WTC11 (cell line): ENCODE results near the gene RND3. TPM values are rescaled to one million over a fixed set of nuclear protein-coding genes. Genes with fewer than 3 reads are reported as not detected.

Source experiments
- ATAC-seq: fragments of 200-7000 bp; cut with Tn5 transposase; 2 replicates; pipeline ENCODE4 v1.10.0; 2021; ENCODE audit warnings: mild to moderate bottlenecking, moderate library complexity
- CTCF ChIA-PET: fragments of 300-600 bp; sonication (Branson Sonifier 250); formaldehyde crosslinking; loops from one replicate; lab custom pipeline; 2021; ENCODE audit warnings: antibody characterized with exemption; lab: Charles Lee
- POLR2A ChIA-PET: fragments of 350-600 bp; sonication (Branson Sonifier 250); formaldehyde crosslinking; loops from one replicate; lab custom pipeline; 2021; ENCODE audit warnings: antibody characterized with exemption; lab: Charles Lee
- DNase-seq: peaks from one replicate; pipeline ENCODE4 v3.0.0; 2021; ENCODE audit warnings: low spot score
- H3K27ac Mint-ChIP-seq: 2 replicates; pipeline ENCODE4 v1.8.0; 2021; ENCODE audit warnings: mixed read lengths
- H3K27me3 Mint-ChIP-seq: 2 replicates; pipeline ENCODE4 v1.8.0; 2021; ENCODE audit warnings: low read depth, mild to moderate bottlenecking, moderate library complexity, mixed read lengths
- H3K36me3 Mint-ChIP-seq: 2 replicates; pipeline ENCODE4 v1.8.0; 2021; ENCODE audit warnings: mixed read lengths
- H3K4me1 Mint-ChIP-seq: 2 replicates; pipeline ENCODE4 v1.8.0; 2022; ENCODE audit warnings: mixed read lengths
- H3K4me3 Mint-ChIP-seq: 2 replicates; pipeline ENCODE4 v1.8.0; 2021; ENCODE audit warnings: mild to moderate bottlenecking, moderate library complexity, mixed read lengths
- H3K9me3 Mint-ChIP-seq: 2 replicates; pipeline ENCODE4 v1.8.0; 2021; ENCODE audit warnings: mixed read lengths
- ATF1 ChIP-seq: sonication (generic); formaldehyde crosslinking; IDR thresholded peaks from 2 replicates; pipeline ENCODE4 v1.8.1; 2023; ENCODE audit warnings: mild to moderate bottlenecking, moderate library complexity, missing genetic modification reagents
- EMX1 ChIP-seq: fragments of 250-450 bp; sonication (Bioruptor Pico); IDR thresholded peaks from 2 replicates; pipeline ENCODE4 v1.8.0; 2021; ENCODE audit warnings: mild to moderate bottlenecking
- FOXP1 ChIP-seq: sonication (generic); formaldehyde crosslinking; IDR thresholded peaks from 2 replicates; pipeline ENCODE4 v1.8.0; 2022; ENCODE audit warnings: missing genetic modification reagents, mild to moderate bottlenecking, moderate library complexity, borderline replicate concordance
- GABPB1 ChIP-seq: sonication (generic); formaldehyde crosslinking; IDR thresholded peaks from 2 replicates; pipeline ENCODE4 v1.8.1; 2023; ENCODE audit warnings: mild to moderate bottlenecking, missing genetic modification reagents
- JAZF1 ChIP-seq: fragments of 250-450 bp; sonication (Bioruptor Pico); IDR thresholded peaks from 2 replicates; pipeline ENCODE4 v1.9.0; 2021; ENCODE audit warnings: moderate library complexity, mild to moderate bottlenecking, inconsistent platforms
- NFYB ChIP-seq: sonication (generic); formaldehyde crosslinking; conservative IDR thresholded peaks from 2 replicates; pipeline ENCODE4 v1.8.0; 2022; ENCODE audit warnings: low read depth, missing genetic modification reagents
- OVOL2 ChIP-seq: fragments of 250-450 bp; sonication (Bioruptor Pico); IDR thresholded peaks from 2 replicates; pipeline ENCODE4 v1.9.0; 2021; ENCODE audit warnings: mild to moderate bottlenecking, borderline replicate concordance
- PREB ChIP-seq: sonication (generic); formaldehyde crosslinking; IDR thresholded peaks from 2 replicates; pipeline ENCODE4 v1.8.1; 2022; ENCODE audit warnings: mild to moderate bottlenecking, missing genetic modification reagents, moderate library complexity, borderline replicate concordance
- PRRX2 ChIP-seq: fragments of 250-450 bp; sonication (Bioruptor Pico); IDR thresholded peaks from 2 replicates; pipeline ENCODE4 v1.8.0; 2021; ENCODE audit warnings: mild to moderate bottlenecking
- RELA ChIP-seq: sonication (generic); formaldehyde crosslinking; IDR thresholded peaks from 2 replicates; pipeline ENCODE4 v1.8.1; 2022; ENCODE audit warnings: missing genetic modification reagents, mild to moderate bottlenecking, borderline replicate concordance
- SOX15 ChIP-seq: fragments of 250-450 bp; sonication (Bioruptor Pico); IDR thresholded peaks from 2 replicates; pipeline ENCODE4 v1.9.0; 2021; ENCODE audit warnings: mild to moderate bottlenecking
- TCF7 ChIP-seq: sonication (generic); formaldehyde crosslinking; IDR thresholded peaks from 2 replicates; pipeline ENCODE4 v1.8.0; 2022; ENCODE audit warnings: mild to moderate bottlenecking, low read depth, missing genetic modification reagents, moderate library complexity
- ZNF281 ChIP-seq: sonication (generic); formaldehyde crosslinking; IDR thresholded peaks from 2 replicates; pipeline ENCODE4 v1.8.0; 2023; ENCODE audit warnings: mild to moderate bottlenecking, missing genetic modification reagents
- ZNF396 ChIP-seq: fragments of 250-450 bp; sonication (Bioruptor Pico); IDR thresholded peaks from 2 replicates; pipeline ENCODE4 v1.8.0; 2021; ENCODE audit warnings: mild to moderate bottlenecking, moderate library complexity, borderline replicate concordance
- total RNA-seq: library from RNA; stranded (reverse); gene quantifications from 3 replicates; pipeline ENCODE4 v1.2.3, GENCODE V29; 2021
- TF ChIP-seq, protein P1 (sequence below): sonication (generic); formaldehyde crosslinking; IDR thresholded peaks from 2 replicates; pipeline ENCODE4 v1.8.1; 2022; ENCODE audit warnings: low read depth, missing genetic modification reagents, borderline replicate concordance
- TF ChIP-seq, protein P2 (sequence below): sonication (generic); formaldehyde crosslinking; IDR thresholded peaks from 2 replicates; pipeline ENCODE4 v1.8.0; 2023; ENCODE audit warnings: missing genetic modification reagents
- TF ChIP-seq, protein P3 (sequence below): fragments of 250-450 bp; sonication (Bioruptor Pico); IDR thresholded peaks from 2 replicates; pipeline ENCODE4 v1.8.0; 2021; ENCODE audit warnings: mild to moderate bottlenecking
- TF ChIP-seq, protein P4 (sequence below): sonication (generic); formaldehyde crosslinking; IDR thresholded peaks from 2 replicates; pipeline ENCODE4 v1.8.1; 2022; ENCODE audit warnings: missing genetic modification reagents, borderline replicate concordance
- TF ChIP-seq, protein P5 (sequence below): sonication (generic); formaldehyde crosslinking; IDR thresholded peaks from 2 replicates; pipeline ENCODE4 v1.8.0; 2022; ENCODE audit warnings: mild to moderate bottlenecking, missing genetic modification reagents

The RND3 gene
- total RNA-seq, 1 experiment from 2014 or later, result 64.4 TPM

DNA sequence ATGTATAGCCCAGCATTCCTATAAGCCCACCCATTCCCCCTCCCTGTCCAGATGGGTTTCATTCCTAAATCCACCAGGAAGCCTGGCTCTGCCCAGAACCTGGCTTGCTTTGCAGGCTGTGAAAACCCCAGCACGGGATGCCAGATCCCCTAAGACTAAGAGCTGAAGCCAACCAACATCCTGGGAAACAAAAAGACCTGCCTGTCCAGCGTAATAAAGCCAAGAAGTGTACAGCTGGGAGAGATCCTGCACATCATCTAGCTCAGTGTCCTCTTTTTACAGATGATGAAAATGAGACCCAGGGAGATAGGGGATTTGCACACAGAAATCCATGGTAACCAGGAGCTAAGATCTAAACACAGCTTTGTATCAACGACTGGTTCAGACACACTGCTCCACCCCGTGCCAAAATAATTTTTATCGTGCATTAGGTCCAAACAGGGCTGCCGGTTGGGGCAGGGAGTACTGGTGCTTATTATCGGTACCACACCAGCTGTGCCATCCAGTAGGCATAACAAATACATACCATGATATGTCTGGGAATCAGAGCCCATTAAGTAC is 2.9 kb downstream of the RND3 start (continued):
- TF ChIP-seq, protein P1, sequence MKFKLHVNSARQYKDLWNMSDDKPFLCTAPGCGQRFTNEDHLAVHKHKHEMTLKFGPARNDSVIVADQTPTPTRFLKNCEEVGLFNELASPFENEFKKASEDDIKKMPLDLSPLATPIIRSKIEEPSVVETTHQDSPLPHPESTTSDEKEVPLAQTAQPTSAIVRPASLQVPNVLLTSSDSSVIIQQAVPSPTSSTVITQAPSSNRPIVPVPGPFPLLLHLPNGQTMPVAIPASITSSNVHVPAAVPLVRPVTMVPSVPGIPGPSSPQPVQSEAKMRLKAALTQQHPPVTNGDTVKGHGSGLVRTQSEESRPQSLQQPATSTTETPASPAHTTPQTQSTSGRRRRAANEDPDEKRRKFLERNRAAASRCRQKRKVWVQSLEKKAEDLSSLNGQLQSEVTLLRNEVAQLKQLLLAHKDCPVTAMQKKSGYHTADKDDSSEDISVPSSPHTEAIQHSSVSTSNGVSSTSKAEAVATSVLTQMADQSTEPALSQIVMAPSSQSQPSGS (CRISPR knock-in tag), result no peak
- TF ChIP-seq RELA, result no peak

DNA sequence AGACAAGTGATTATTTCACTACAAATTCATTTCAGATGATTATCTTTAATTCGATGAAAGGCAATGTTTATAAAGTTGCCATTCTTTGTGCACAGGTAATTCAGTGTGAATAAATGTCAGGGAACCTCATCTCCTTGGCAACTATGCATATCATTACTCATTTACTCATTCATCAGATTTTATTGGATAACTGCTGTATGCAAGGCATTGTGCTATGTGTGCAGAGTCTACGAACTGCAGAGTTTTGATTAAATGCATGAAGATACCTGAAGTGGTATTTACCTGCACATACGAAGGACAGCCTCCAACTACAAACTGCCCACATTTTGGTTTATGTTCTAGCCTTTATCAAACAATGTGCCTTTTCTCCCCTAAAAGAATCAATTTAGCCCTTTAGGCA is 3.5 kb downstream of the RND3 start:
- Mint-ChIP-seq H3K4me1 (peaks cover 63% of the 10 kb centered on the region), H3K36me3 (peaks cover 43% of the 10 kb centered on the region), H3K27ac (no peak overlapping the region), H3K27me3 (no peaks in the 10 kb centered on the region), H3K4me3 (peak overlapping the region; percentile 97), H3K9me3 (no peaks in the 10 kb centered on the region)
- ATAC-seq (no peak), DNase-seq (no peak)
- TF ChIP-seq, protein P2, sequence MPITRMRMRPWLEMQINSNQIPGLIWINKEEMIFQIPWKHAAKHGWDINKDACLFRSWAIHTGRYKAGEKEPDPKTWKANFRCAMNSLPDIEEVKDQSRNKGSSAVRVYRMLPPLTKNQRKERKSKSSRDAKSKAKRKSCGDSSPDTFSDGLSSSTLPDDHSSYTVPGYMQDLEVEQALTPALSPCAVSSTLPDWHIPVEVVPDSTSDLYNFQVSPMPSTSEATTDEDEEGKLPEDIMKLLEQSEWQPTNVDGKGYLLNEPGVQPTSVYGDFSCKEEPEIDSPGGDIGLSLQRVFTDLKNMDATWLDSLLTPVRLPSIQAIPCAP (CRISPR knock-in tag), result no peak
- TF ChIP-seq, protein P3, sequence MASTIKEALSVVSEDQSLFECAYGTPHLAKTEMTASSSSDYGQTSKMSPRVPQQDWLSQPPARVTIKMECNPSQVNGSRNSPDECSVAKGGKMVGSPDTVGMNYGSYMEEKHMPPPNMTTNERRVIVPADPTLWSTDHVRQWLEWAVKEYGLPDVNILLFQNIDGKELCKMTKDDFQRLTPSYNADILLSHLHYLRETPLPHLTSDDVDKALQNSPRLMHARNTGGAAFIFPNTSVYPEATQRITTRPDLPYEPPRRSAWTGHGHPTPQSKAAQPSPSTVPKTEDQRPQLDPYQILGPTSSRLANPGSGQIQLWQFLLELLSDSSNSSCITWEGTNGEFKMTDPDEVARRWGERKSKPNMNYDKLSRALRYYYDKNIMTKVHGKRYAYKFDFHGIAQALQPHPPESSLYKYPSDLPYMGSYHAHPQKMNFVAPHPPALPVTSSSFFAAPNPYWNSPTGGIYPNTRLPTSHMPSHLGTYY (CRISPR knock-in tag), result no peak
- TF ChIP-seq JAZF1 (no peak), PREB (CRISPR knock-in tag) (no peak), NFYB (no peak), ATF1 (CRISPR knock-in tag) (no peak), PRRX2 (CRISPR knock-in tag) (no peak), EMX1 (CRISPR knock-in tag) (no peak)
- TF ChIP-seq, protein P4, sequence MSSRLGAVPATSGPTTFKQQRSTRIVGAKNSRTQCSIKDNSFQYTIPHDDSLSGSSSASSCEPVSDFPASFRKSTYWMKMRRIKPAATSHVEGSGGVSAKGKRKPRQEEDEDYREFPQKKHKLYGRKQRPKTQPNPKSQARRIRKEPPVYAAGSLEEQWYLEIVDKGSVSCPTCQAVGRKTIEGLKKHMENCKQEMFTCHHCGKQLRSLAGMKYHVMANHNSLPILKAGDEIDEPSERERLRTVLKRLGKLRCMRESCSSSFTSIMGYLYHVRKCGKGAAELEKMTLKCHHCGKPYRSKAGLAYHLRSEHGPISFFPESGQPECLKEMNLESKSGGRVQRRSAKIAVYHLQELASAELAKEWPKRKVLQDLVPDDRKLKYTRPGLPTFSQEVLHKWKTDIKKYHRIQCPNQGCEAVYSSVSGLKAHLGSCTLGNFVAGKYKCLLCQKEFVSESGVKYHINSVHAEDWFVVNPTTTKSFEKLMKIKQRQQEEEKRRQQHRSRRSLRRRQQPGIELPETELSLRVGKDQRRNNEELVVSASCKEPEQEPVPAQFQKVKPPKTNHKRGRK (CRISPR knock-in tag), result no peak
- ChIA-PET CTCF (no interaction called here), POLR2A (no interaction called here)

- POLR2A ChIA-PET, result no interaction called here
- no peaks in the 10 kb centered on the region for H3K9me3 Mint-ChIP-seq
- TF ChIP-seq OVOL2 (no peak), FOXP1 (CRISPR knock-in tag) (no peak), TCF7 (CRISPR knock-in tag) (no peak), SOX15 (no peak), GABPB1 (CRISPR knock-in tag) (no peak), ZNF281 (CRISPR knock-in tag) (no peak), ZNF396 (CRISPR knock-in tag) (no peak)
- TF ChIP-seq, protein P5, sequence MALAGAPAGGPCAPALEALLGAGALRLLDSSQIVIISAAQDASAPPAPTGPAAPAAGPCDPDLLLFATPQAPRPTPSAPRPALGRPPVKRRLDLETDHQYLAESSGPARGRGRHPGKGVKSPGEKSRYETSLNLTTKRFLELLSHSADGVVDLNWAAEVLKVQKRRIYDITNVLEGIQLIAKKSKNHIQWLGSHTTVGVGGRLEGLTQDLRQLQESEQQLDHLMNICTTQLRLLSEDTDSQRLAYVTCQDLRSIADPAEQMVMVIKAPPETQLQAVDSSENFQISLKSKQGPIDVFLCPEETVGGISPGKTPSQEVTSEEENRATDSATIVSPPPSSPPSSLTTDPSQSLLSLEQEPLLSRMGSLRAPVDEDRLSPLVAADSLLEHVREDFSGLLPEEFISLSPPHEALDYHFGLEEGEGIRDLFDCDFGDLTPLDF (CRISPR knock-in tag), result no peak
- H3K27me3 Mint-ChIP-seq, result no peaks in the 10 kb centered on the region
- DNase-seq (no peak), ATAC-seq (no peak)
- H3K4me3 Mint-ChIP-seq, result peak overlapping the region; percentile 97
- CTCF ChIA-PET, result no interaction called here
- H3K4me1 Mint-ChIP-seq, result peaks cover 66% of the 10 kb centered on the region
- H3K36me3 Mint-ChIP-seq, result peaks cover 43% of the 10 kb centered on the region
- H3K27ac Mint-ChIP-seq, result no peak overlapping the region
Measured at GRCh38 chr2:150483532-150483931, 3.9 kb downstream of the RND3 start.
